ENCODE data around the gene ABCD3.
"Not testable (repeated sequence)": the region's sequence is repeated elsewhere in the genome, so short reads cannot be mapped to it uniquely, and the experiment has no call there.

The ABCD3 gene

GRCh38 chr1:94416901-94417727 is 1.1 kb upstream of the ABCD3 start:
- DNase-seq: no peak

GRCh38 chr1:94417728-94417977 is 536 bp upstream of the ABCD3 start:
- DNase-seq: no peak

GRCh38 chr1:94418664-94419655 is 771 bp downstream of the ABCD3 start:
- DNase-seq: peak; percentile 20

GRCh38 chr1:94422115-94422820 is 4.1 kb downstream of the ABCD3 start:
- DNase-seq: no peak

- DNase-seq: peak; percentile 2
Measured at GRCh38 chr1:94425821-94426484, 7.8 kb downstream of the ABCD3 start.

- DNase-seq: not testable (repeated sequence)
Measured at GRCh38 chr1:94426485-94426870, 8.3 kb downstream of the ABCD3 start.

GRCh38 chr1:94428441-94428840 is 10.3 kb downstream of the ABCD3 start:
- no peak for DNase-seq

- not testable (repeated sequence) for DNase-seq
Measured at GRCh38 chr1:94428927-94429528, 10.8 kb downstream of the ABCD3 start.

- not testable (repeated sequence) for DNase-seq
Measured at GRCh38 chr1:94430066-94430465, 11.9 kb downstream of the ABCD3 start.

GRCh38 chr1:94433866-94434265 is 15.7 kb downstream of the ABCD3 start:
- DNase-seq: no peak

- DNase-seq: no peak
Measured at GRCh38 chr1:94434365-94435045, 16.3 kb downstream of the ABCD3 start.

- peak; percentile 45 for DNase-seq
Measured at GRCh38 chr1:94438692-94439276, 20.6 kb downstream of the ABCD3 start.

GRCh38 chr1:94440088-94440487 is 21.9 kb downstream of the ABCD3 start:
- no peak for DNase-seq

GRCh38 chr1:94443067-94443466 is 24.9 kb downstream of the ABCD3 start:
- not testable (repeated sequence) for DNase-seq

- DNase-seq: not testable (repeated sequence)
Measured at GRCh38 chr1:94444819-94445218, 26.6 kb downstream of the ABCD3 start.

- not testable (repeated sequence) for DNase-seq
Measured at GRCh38 chr1:94445733-94446132, 27.5 kb downstream of the ABCD3 start.

- DNase-seq: not testable (repeated sequence)
Measured at GRCh38 chr1:94446177-94446576, 28.0 kb downstream of the ABCD3 start.

GRCh38 chr1:94448741-94449140 is 30.6 kb downstream of the ABCD3 start:
- not testable (repeated sequence) for DNase-seq

- no peak for DNase-seq
Measured at GRCh38 chr1:94456736-94457135, 38.5 kb downstream of the ABCD3 start.

GRCh38 chr1:94462606-94463005 is 44.4 kb downstream of the ABCD3 start:
- no peak for DNase-seq

Data from DMS79 (cell line).